Gastroesophageal sphincter (tissue), 3 donors: ENCODE measurements around the gene SLC38A10.

Experiments
- CTCF ChIP-seq, 4 experiments: fragments of 200-600 bp in 2 of 4; fragments of 450-650 bp in 2 of 4; sonication (generic) in 1 of 4; IDR thresholded peaks; one replicate each; pipeline ENCODE4 v1.5.1; 2017 to 2019; ENCODE audit warnings: antibody characterized with exemption in 4 of 4, mild to moderate bottlenecking in 2 of 4, moderate library complexity in 2 of 4
- POLR2A ChIP-seq, 2 donors: fragments of 450-650 bp; IDR thresholded peaks; one replicate each; pipeline ENCODE4 v1.6.1; 2017; ENCODE audit warnings: antibody characterized with exemption in 2 of 2, mild to moderate bottlenecking in 2 of 2, moderate library complexity in 1 of 2
- POLR2AphosphoS5 ChIP-seq: sonication (generic); formaldehyde crosslinking; IDR thresholded peaks from one replicate; pipeline ENCODE4 v1.6.1; 2017; ENCODE audit warnings: antibody characterized with exemption

- TF ChIP-seq CTCF (IDR thresholded peaks at IDR 0.05): no peak
- TF ChIP-seq POLR2A (IDR thresholded peaks at IDR 0.05): no peak
- no peak for TF ChIP-seq POLR2AphosphoS5
These were observed 24.8 kb downstream of the SLC38A10 start for GRCh38 chr17:81270279-81270678.
